ENCODE measurements around the gene C11orf16. TPM values are rescaled to one million over a fixed set of nuclear protein-coding genes. Genes with fewer than 3 reads are reported as not detected.
"Not testable (repeated sequence)": the region's sequence is repeated elsewhere in the genome, so short reads cannot be mapped to it uniquely, and the experiment has no call there.

The C11orf16 gene
- total RNA-seq (2014; rRNA removed; shearing (Covaris generic)), result not detected in 2 replicates

GRCh38 chr11:8932564-8933180 is at the start of gene C11orf16:
Gene C11orf16 (minus strand): TSS chr11:8932947. CDS start chr11:8932308, 639 bp downstream.
- no peak for DNase-seq (ENCODE audit: low read depth)

GRCh38 chr11:8980485-8980884 is 47.7 kb upstream of the C11orf16 start:
- DNase-seq (ENCODE audit: low read depth), result no peak

GRCh38 chr11:8979365-8979764 is 46.6 kb upstream of the C11orf16 start:
- not testable (repeated sequence) for DNase-seq (ENCODE audit: low read depth)

- DNase-seq (ENCODE audit: low read depth), result no peak
Observed at GRCh38 chr11:8973121-8973520, 40.4 kb upstream of the C11orf16 start.

GRCh38 chr11:8971924-8972316 is 39.2 kb upstream of the C11orf16 start:
- DNase-seq (ENCODE audit: low read depth), result no peak

GRCh38 chr11:8971196-8971923 is 38.6 kb upstream of the C11orf16 start:
- DNase-seq (ENCODE audit: low read depth), result no peak

GRCh38 chr11:8967184-8967583 is 34.4 kb upstream of the C11orf16 start:
- DNase-seq (ENCODE audit: low read depth), result no peak

- peak; percentile 91 for DNase-seq (ENCODE audit: low read depth)
Observed at GRCh38 chr11:8964324-8965320, 31.9 kb upstream of the C11orf16 start, which contains the start of gene TMEM9B. Gene TMEM9B (minus strand): TSS chr11:8964442. CDS start chr11:8964313, 129 bp downstream.

- DNase-seq (ENCODE audit: low read depth), result peak; percentile 82
Observed at GRCh38 chr11:8963569-8964323, 31.0 kb upstream of the C11orf16 start.

- no peak for DNase-seq (ENCODE audit: low read depth)
Observed at GRCh38 chr11:8962841-8963240, 30.1 kb upstream of the C11orf16 start.

- no peak for DNase-seq (ENCODE audit: low read depth)
Observed at GRCh38 chr11:8961401-8961800, 28.7 kb upstream of the C11orf16 start.

- DNase-seq (ENCODE audit: low read depth), result peak; percentile 88
Observed at GRCh38 chr11:8959546-8960166, 26.9 kb upstream of the C11orf16 start.

- DNase-seq (ENCODE audit: low read depth), result peak; percentile 41
Observed at GRCh38 chr11:8956860-8957259, 24.1 kb upstream of the C11orf16 start.

GRCh38 chr11:8948886-8949285 is 16.1 kb upstream of the C11orf16 start:
- no peak for DNase-seq (ENCODE audit: low read depth)

- DNase-seq (ENCODE audit: low read depth), result no peak
Observed at GRCh38 chr11:8947230-8947943, 14.6 kb upstream of the C11orf16 start.

- no peak for DNase-seq (ENCODE audit: low read depth)
Observed at GRCh38 chr11:8942518-8943066, 9.8 kb upstream of the C11orf16 start, which contains the start of gene ASCL3. Gene ASCL3 (minus strand): TSS chr11:8943016. CDS start chr11:8938161, 4,855 bp downstream.

GRCh38 chr11:8941341-8942103 is 8.8 kb upstream of the C11orf16 start:
- no peak for DNase-seq (ENCODE audit: low read depth)

- no peak for DNase-seq (ENCODE audit: low read depth)
Observed at GRCh38 chr11:8937659-8938058, 4.9 kb upstream of the C11orf16 start.

GRCh38 chr11:8937159-8937558 is 4.4 kb upstream of the C11orf16 start:
- DNase-seq (ENCODE audit: low read depth), result no peak
